ENCODE measurements around the gene TRPM3. TPM values are rescaled to one million over a fixed set of nuclear protein-coding genes. Genes with fewer than 3 reads are reported as not detected.

The TRPM3 gene
- total RNA-seq, 1 experiment from 2014 or later: not detected

DNA sequence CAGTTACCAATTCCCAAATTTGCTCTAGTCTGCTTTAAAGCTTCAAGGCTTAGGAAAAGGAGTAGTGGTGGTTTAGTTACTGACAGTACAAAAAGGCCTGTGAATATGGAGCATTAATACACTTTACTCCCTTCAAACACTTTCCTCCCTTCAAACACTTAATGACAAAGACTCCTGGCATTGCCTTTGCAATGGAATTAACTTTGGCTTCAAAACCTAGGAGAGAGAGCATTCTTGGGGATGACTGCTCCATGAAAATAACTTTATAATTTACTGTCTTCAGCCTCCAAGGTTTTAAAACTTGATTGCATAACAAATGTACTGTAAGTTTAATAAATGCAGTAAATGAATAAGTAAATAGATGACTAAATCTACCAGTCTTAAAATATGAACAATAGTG lies 185.6 kb downstream of the TRPM3 start:
- ATAC-seq (no peak), DNase-seq (no peak)
- Histone ChIP-seq H3K9me3 (ENCODE audit: low read length) (no peaks in the 10 kb centered on the region), H3K27me3 (ENCODE audit: low read length) (no peaks in the 10 kb centered on the region), H3K9ac (ENCODE audit: low read length) (no peak overlapping the region), H3K79me2 (ENCODE audit: low read length) (no peaks in the 10 kb centered on the region), H3K4me3 (ENCODE audit: low read length) (no peak overlapping the region), H3K27ac (ENCODE audit: low read length) (no peak overlapping the region), H3K36me3 (ENCODE audit: low read depth, low read length) (no peaks in the 10 kb centered on the region), H3K4me1 (ENCODE audit: insufficient read depth, low read length) (no peaks in the 10 kb centered on the region), H2AFZ (ENCODE audit: low read length) (no peak overlapping the region), H3K9me2 (replicated peaks; ENCODE audit: low read length) (no peaks in the 10 kb centered on the region), H3K4me2 (ENCODE audit: low read length) (no peak overlapping the region), H3F3A (ENCODE audit: low read length, unreplicated experiment) (no peaks in the 10 kb centered on the region), H4K20me1 (ENCODE audit: low read length) (no peaks in the 10 kb centered on the region)
- TF ChIP-seq CTCF (conservative IDR thresholded peaks at IDR 0.05; ENCODE audit: low read depth, low read length) (no peak), EZH2 (IDR thresholded peaks at IDR 0.05; ENCODE audit: low read length, unreplicated experiment) (no peak), EZH2phosphoT487 (IDR thresholded peaks at IDR 0.05; ENCODE audit: borderline replicate concordance, low read length) (no peak)
- BruUV-seq (replicated peaks): no TSS peak
- ChIA-PET POLR2A (ENCODE audit: unreplicated experiment) (no interaction called here), CTCF (no interaction called here)
- intact Hi-C loops (cut with micrococcal nuclease): no loop called here

GRCh38 chr9:70934642-70935041 lies 186.8 kb downstream of the TRPM3 start:
- no peaks in the 10 kb centered on the region for H3K9me2 ChIP-seq (replicated peaks; ENCODE audit: low read length)
- TF ChIP-seq EZH2phosphoT487 (IDR thresholded peaks at IDR 0.05; ENCODE audit: borderline replicate concordance, low read length): no peak
- no peak for TF ChIP-seq CTCF (conservative IDR thresholded peaks at IDR 0.05; ENCODE audit: low read depth, low read length)
- TF ChIP-seq EZH2 (IDR thresholded peaks at IDR 0.05; ENCODE audit: low read length, unreplicated experiment): no peak
- no peaks in the 10 kb centered on the region for H3K79me2 ChIP-seq (ENCODE audit: low read length)
- no peaks in the 10 kb centered on the region for H3K36me3 ChIP-seq (ENCODE audit: low read depth, low read length)
- ATAC-seq (no peak), DNase-seq (no peak)
- H3F3A ChIP-seq (ENCODE audit: low read length, unreplicated experiment): no peaks in the 10 kb centered on the region
- no peak overlapping the region for H3K4me3 ChIP-seq (ENCODE audit: low read length)
- H4K20me1 ChIP-seq (ENCODE audit: low read length): no peaks in the 10 kb centered on the region
- no peak overlapping the region for H3K9ac ChIP-seq (ENCODE audit: low read length)
- no peaks in the 10 kb centered on the region for H3K27me3 ChIP-seq (ENCODE audit: low read length)
- no peak overlapping the region for H3K27ac ChIP-seq (ENCODE audit: low read length)
- CTCF ChIA-PET: no interaction called here
- POLR2A ChIA-PET (ENCODE audit: unreplicated experiment): no interaction called here
- no peak overlapping the region for H2AFZ ChIP-seq (ENCODE audit: low read length)
- no peak overlapping the region for H3K4me2 ChIP-seq (ENCODE audit: low read length)
- no peaks in the 10 kb centered on the region for H3K4me1 ChIP-seq (ENCODE audit: insufficient read depth, low read length)
- H3K9me3 ChIP-seq (ENCODE audit: low read length): no peaks in the 10 kb centered on the region
- intact Hi-C loops (cut with micrococcal nuclease): no loop called here
- no TSS peak for BruUV-seq (replicated peaks)

DNA sequence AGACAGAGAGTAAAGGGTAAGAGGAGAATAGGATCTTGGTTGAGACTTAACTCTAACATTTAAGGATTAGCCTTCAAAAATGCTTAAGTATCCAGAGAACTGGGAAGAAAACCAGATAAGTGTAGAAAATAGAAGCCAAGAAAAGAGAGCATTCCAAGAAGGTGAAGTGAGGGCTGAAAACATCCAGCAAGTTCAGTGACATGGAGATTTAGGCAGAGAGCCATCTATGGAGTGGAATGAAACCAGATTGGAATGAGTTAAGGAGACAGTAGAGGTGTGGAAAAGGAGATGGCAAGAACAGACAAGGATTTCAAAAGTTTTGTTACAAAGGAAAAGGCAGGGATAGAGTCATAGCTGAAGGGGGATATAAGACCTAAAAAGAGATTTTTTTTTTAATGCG lies 188.1 kb downstream of the TRPM3 start:
- H3K79me2 ChIP-seq (ENCODE audit: low read length): no peaks in the 10 kb centered on the region
- H3K9me2 ChIP-seq (replicated peaks; ENCODE audit: low read length): no peaks in the 10 kb centered on the region
- H3K36me3 ChIP-seq (ENCODE audit: low read depth, low read length): no peaks in the 10 kb centered on the region
- no peak for DNase-seq
- BruUV-seq (replicated peaks): no TSS peak
- no peak overlapping the region for H3K4me3 ChIP-seq (ENCODE audit: low read length)
- no peaks in the 10 kb centered on the region for H3K9me3 ChIP-seq (ENCODE audit: low read length)
- H3K27ac ChIP-seq (ENCODE audit: low read length): no peak overlapping the region
- POLR2A ChIA-PET (ENCODE audit: unreplicated experiment): no interaction called here
- CTCF ChIA-PET: no interaction called here
- no peaks in the 10 kb centered on the region for H3F3A ChIP-seq (ENCODE audit: low read length, unreplicated experiment)
- H3K4me2 ChIP-seq (ENCODE audit: low read length): no peak overlapping the region
- H3K9ac ChIP-seq (ENCODE audit: low read length): no peak overlapping the region
- H2AFZ ChIP-seq (ENCODE audit: low read length): no peak overlapping the region
- H4K20me1 ChIP-seq (ENCODE audit: low read length): no peaks in the 10 kb centered on the region
- intact Hi-C loops (cut with micrococcal nuclease): no loop called here
- H3K27me3 ChIP-seq (ENCODE audit: low read length): no peaks in the 10 kb centered on the region
- TF ChIP-seq EZH2phosphoT487 (IDR thresholded peaks at IDR 0.05; ENCODE audit: borderline replicate concordance, low read length): no peak
- H3K4me1 ChIP-seq (ENCODE audit: insufficient read depth, low read length): no peaks in the 10 kb centered on the region
- ATAC-seq: no peak

All from PC-3 (cell line).